Measurements from ENCODE around the gene ZFX. TPM values are rescaled to one million over a fixed set of nuclear protein-coding genes. Genes with fewer than 3 reads are reported as not detected.

ZFX gene
- total and polyA plus RNA-seq, 7 experiments from 2014 or later, result 38.1 to 68.2 (median 58.1) TPM

DNA sequence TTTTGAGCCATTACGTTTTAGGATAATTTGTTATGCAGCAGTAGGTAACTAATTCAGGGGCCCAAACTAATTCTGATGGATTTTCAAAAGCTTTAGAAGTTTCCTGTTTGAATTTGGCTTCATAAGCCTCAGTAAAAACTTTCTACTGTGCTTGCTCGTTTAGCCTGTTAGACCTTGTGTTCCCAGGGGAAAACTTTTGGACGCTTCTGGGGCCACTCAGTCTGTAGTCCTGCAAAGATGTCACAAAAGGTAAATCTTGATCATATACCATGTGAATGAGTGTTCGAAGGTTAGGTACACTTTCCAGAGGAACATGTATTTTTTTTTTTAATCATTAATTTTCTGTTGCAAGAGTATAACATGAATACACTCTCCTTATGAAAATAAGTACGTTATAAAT lies 93.7 kb downstream of the ZFX start:
- no peaks in the 10 kb centered on the region for H3K36me3 Mint-ChIP-seq

DNA sequence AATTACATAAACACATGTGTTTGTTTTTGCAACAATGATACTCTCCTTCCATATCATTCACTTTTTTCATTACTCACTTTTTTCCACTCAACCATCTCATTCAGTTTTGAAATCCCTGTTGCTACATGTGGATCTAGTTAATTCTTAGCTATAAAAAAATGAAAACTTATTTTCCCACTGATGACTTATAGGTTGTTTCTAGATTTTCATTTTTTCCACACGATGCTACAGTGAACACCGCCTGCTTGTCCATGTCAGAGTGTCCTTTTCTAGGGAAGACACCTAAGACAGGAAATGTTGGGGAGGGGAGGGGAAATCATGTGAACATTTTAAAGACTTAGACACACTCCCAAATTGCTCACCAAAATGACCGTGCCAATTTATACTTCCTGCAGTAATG lies 94.2 kb downstream of the ZFX start:
- Histone ChIP-seq H3K36me3 (ENCODE audit: control insufficient read depth in 2 of 3, insufficient read depth in 3 of 3, low read length in 3 of 3) (no peaks in the 10 kb centered on the region), H3K27ac (ENCODE audit: low read depth, low read length) (no peak overlapping the region), H3K4me3 (ENCODE audit: low read length) (no peak overlapping the region), H3K4me1 (ENCODE audit: control insufficient read depth in 2 of 2, insufficient read depth in 2 of 2, low read length in 2 of 2) (no peaks in the 10 kb centered on the region), H3K27me3 (ENCODE audit: control insufficient read depth in 2 of 2, insufficient read depth in 2 of 2, low read length in 2 of 2) (no peaks in the 10 kb centered on the region), H3K9me3 (ENCODE audit: control insufficient read depth in 2 of 3, low read length in 3 of 3) (no peaks in the 10 kb centered on the region)
- Mint-ChIP-seq H3K27ac (no peak overlapping the region), H3K27me3 (peaks cover 0 to 4% (median 0%) of the 10 kb centered on the region in 5 donors), H3K4me1 (no peaks in the 10 kb centered on the region), H3K36me3 (no peaks in the 10 kb centered on the region), H3K4me3 (no peak overlapping the region), H3K9me3 (no peaks in the 10 kb centered on the region)
- CTCF ChIA-PET, result interaction anchor here (0.7 kb wide), 1 partner anchor 256 kb away, joined by 5 read pairs; no protein-coding TSS in a partner anchor
- POLR2A ChIA-PET, result interaction anchor here (1.1 kb wide), 1 partner anchor 190 kb away, joined by 3 read pairs; no protein-coding TSS in a partner anchor
- DNase-seq, result no peak
- intact Hi-C loops (cut with micrococcal nuclease), result no loop called here
- no peak for ATAC-seq

More for the DNA sequence above, 93.7 kb downstream of the ZFX start:
- Histone ChIP-seq H3K9me3 (ENCODE audit: control insufficient read depth in 2 of 3, low read length in 3 of 3) (no peaks in the 10 kb centered on the region), H3K4me1 (ENCODE audit: control insufficient read depth in 2 of 2, insufficient read depth in 2 of 2, low read length in 2 of 2) (no peaks in the 10 kb centered on the region), H3K36me3 (ENCODE audit: control insufficient read depth in 2 of 3, insufficient read depth in 3 of 3, low read length in 3 of 3) (no peaks in the 10 kb centered on the region), H3K27me3 (ENCODE audit: control insufficient read depth in 2 of 2, insufficient read depth in 2 of 2, low read length in 2 of 2) (no peaks in the 10 kb centered on the region), H3K4me3 (ENCODE audit: low read length) (no peak overlapping the region), H3K27ac (ENCODE audit: low read depth, low read length) (no peak overlapping the region)
- ChIA-PET CTCF (interaction anchor here (0.7 kb wide), 1 partner anchor 343 kb away, joined by 3 read pairs; no protein-coding TSS in a partner anchor), POLR2A (interaction anchor here (1.1 kb wide), 1 partner anchor 189 kb away, joined by 3 read pairs; no protein-coding TSS in a partner anchor)
- DNase-seq (no peak), ATAC-seq (no peak)
- no peak overlapping the region for H3K4me3 Mint-ChIP-seq
- H3K27ac Mint-ChIP-seq, result no peak overlapping the region
- peaks cover 0 to 1% (median 0%) of the 10 kb centered on the region in 11 donors for H3K9me3 Mint-ChIP-seq
- intact Hi-C loops (cut with micrococcal nuclease), result no loop called here
- peaks cover 0 to 4% (median 0%) of the 10 kb centered on the region in 5 donors for H3K27me3 Mint-ChIP-seq
- no peaks in the 10 kb centered on the region for H3K4me1 Mint-ChIP-seq

DNA sequence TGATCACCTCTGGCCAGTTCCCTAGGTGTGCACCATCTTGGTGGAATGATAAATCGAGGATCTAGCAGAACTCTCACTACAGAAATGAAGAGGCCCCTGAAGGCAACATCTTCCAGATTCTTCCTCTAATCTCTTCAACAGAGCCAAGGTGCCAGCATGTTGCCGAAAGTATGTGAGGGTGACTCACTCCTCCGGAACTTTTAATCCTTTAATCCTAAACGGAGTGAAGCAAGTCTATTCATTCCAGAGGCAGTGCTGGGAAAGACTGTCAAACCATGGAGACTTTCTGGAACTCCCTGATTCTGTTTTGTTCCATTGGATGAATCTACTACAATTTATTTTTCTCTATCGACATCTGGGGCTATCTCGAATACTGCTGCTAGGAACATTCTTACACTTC lies 95.7 kb downstream of the ZFX start:
- no peaks in the 10 kb centered on the region for H3K36me3 Mint-ChIP-seq

DNA sequence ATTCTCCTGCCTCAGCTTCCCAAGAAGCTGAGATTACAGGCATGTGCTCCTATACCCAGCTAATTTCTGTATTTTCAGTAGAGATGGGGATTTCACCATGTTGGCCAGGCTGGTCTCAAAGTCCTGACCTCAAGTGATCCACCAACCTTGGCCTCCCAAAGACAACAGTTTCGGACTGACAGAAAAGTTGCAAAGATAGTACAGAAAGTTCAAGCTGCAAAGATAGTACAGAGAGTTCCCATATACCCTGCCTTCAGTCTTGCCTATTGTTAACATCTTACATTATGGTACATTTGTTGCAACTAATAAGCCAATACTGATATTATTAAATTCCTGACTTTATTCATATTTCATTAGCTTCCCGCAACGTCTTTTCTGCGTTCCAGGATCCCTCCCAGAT lies 98.5 kb downstream of the ZFX start:
- H3K27me3 Mint-ChIP-seq, result peaks cover 0 to 6% (median 0%) of the 10 kb centered on the region in 5 donors
- Histone ChIP-seq H3K36me3 (ENCODE audit: control insufficient read depth in 2 of 3, insufficient read depth in 3 of 3, low read length in 3 of 3) (no peaks in the 10 kb centered on the region), H3K4me3 (ENCODE audit: low read length) (no peak overlapping the region), H3K4me1 (ENCODE audit: control insufficient read depth in 2 of 2, insufficient read depth in 2 of 2, low read length in 2 of 2) (no peaks in the 10 kb centered on the region), H3K27ac (ENCODE audit: low read depth, low read length) (no peak overlapping the region), H3K27me3 (ENCODE audit: control insufficient read depth in 2 of 2, insufficient read depth in 2 of 2, low read length in 2 of 2) (no peaks in the 10 kb centered on the region), H3K9me3 (ENCODE audit: control insufficient read depth in 2 of 3, low read length in 3 of 3) (no peaks in the 10 kb centered on the region)
- no peaks in the 10 kb centered on the region for H3K4me1 Mint-ChIP-seq
- no peak overlapping the region for H3K27ac Mint-ChIP-seq
- peaks cover 0 to 5% (median 0%) of the 10 kb centered on the region in 5 donors for H3K36me3 Mint-ChIP-seq
- ChIA-PET POLR2A (no interaction called here), CTCF (no interaction called here)
- H3K4me3 Mint-ChIP-seq, result no peak overlapping the region
- intact Hi-C loops (cut with micrococcal nuclease), result no loop called here
- DNase-seq (no peak), ATAC-seq (no peak)
- H3K9me3 Mint-ChIP-seq, result no peaks in the 10 kb centered on the region

More for the DNA sequence above, 95.7 kb downstream of the ZFX start:
- intact Hi-C loops (cut with micrococcal nuclease), result no loop called here
- no peaks in the 10 kb centered on the region for H3K4me1 Mint-ChIP-seq
- no peak overlapping the region for H3K4me3 Mint-ChIP-seq
- Histone ChIP-seq H3K4me1 (ENCODE audit: control insufficient read depth in 2 of 2, insufficient read depth in 2 of 2, low read length in 2 of 2) (no peaks in the 10 kb centered on the region), H3K27me3 (ENCODE audit: control insufficient read depth in 2 of 2, insufficient read depth in 2 of 2, low read length in 2 of 2) (no peaks in the 10 kb centered on the region), H3K36me3 (ENCODE audit: control insufficient read depth in 2 of 3, insufficient read depth in 3 of 3, low read length in 3 of 3) (no peaks in the 10 kb centered on the region), H3K4me3 (ENCODE audit: low read length) (no peak overlapping the region), H3K9me3 (ENCODE audit: control insufficient read depth in 2 of 3, low read length in 3 of 3) (no peaks in the 10 kb centered on the region), H3K27ac (ENCODE audit: low read depth, low read length) (no peak overlapping the region)
- DNase-seq, result no peak
- no peak for ATAC-seq
- H3K27me3 Mint-ChIP-seq, result peaks cover 0 to 4% (median 0%) of the 10 kb centered on the region in 5 donors
- H3K9me3 Mint-ChIP-seq, result no peaks in the 10 kb centered on the region
- POLR2A ChIA-PET, result no interaction called here
- CTCF ChIA-PET, result no interaction called here
- H3K27ac Mint-ChIP-seq, result no peak overlapping the region

DNA sequence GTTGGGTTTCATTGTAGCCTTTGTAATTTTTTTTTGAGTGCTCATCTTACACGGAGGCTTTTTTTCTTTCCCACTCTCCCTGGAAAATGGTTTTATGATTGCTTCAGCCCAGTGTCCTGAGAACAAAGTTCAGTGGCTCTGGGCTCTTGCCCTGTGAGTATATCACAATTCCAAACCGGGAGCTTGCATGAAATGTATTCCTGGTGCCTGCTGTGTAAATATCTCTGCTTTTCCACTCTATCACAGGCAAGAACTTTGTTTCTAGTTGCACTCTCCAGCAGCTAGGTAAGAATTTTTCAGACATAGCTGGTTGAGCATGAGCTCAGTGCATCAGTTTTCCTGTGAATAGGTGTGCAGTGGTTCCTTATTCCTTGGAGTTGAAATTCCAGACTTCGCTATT lies 103.5 kb downstream of the ZFX start:
- intact Hi-C loops (cut with micrococcal nuclease), result no loop called here
- CTCF ChIA-PET, result no interaction called here
- Histone ChIP-seq H3K9me3 (ENCODE audit: control insufficient read depth in 2 of 3, low read length in 3 of 3) (no peaks in the 10 kb centered on the region), H3K27ac (ENCODE audit: low read depth, low read length) (no peak overlapping the region), H3K27me3 (ENCODE audit: control insufficient read depth in 2 of 2, insufficient read depth in 2 of 2, low read length in 2 of 2) (no peaks in the 10 kb centered on the region), H3K36me3 (ENCODE audit: control insufficient read depth in 2 of 3, insufficient read depth in 3 of 3, low read length in 3 of 3) (no peaks in the 10 kb centered on the region), H3K4me3 (ENCODE audit: low read length) (no peak overlapping the region), H3K4me1 (ENCODE audit: control insufficient read depth in 2 of 2, insufficient read depth in 2 of 2, low read length in 2 of 2) (no peaks in the 10 kb centered on the region)
- DNase-seq (no peak), ATAC-seq (no peak)
- Mint-ChIP-seq H3K36me3 (peaks cover 0 to 5% (median 0%) of the 10 kb centered on the region in 5 donors), H3K27ac (no peak overlapping the region), H3K4me3 (no peak overlapping the region), H3K4me1 (no peaks in the 10 kb centered on the region), H3K9me3 (peaks cover 0 to 2% (median 0%) of the 10 kb centered on the region in 11 donors), H3K27me3 (peaks cover 0 to 4% (median 0%) of the 10 kb centered on the region in 5 donors)
- POLR2A ChIA-PET, result no interaction called here

DNA sequence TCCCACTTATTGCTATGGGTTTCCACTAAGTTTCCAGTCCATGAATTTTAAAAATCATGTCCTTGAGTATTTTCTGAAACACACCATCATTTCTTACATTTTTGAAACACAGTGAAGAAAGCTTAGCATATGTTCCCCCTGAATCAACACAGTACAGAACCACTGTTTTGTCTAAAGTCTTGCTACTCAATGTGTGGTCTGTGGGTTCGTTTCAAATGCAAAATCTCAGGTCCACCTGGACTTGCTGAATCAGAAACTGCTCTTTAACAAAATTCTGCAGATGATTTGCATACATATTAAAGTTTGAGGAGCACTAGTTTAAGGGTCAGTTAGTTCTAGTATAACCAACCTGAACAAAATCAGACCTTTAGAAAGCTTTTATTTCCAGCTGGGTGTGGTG lies 103.9 kb downstream of the ZFX start:
- peaks cover 0 to 4% (median 0%) of the 10 kb centered on the region in 5 donors for H3K27me3 Mint-ChIP-seq
- intact Hi-C loops (cut with micrococcal nuclease), result no loop called here
- no peak overlapping the region for H3K27ac ChIP-seq (ENCODE audit: low read depth, low read length)

DNA sequence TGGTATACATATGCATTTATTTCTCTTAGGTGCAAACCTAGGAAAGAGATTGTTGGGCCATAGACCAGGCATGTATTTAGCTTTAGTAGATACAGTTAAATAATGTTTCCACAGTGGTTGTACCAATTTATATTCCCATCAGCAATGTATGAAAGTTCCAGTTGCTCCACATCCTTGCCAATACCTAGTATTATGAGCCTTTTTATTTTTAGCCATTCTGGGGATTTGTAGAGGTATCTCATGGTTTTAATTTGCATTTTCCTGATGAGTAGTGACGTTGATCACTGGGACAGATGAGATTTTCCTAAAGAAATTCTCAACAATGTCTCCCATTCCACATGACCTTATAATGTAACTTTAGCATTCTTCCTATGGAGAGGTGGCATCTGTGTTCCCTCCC lies 107.5 kb downstream of the ZFX start:
- peaks cover 0 to 2% (median 0%) of the 10 kb centered on the region in 5 donors for H3K27me3 Mint-ChIP-seq
- H3K9me3 Mint-ChIP-seq, result peaks cover 0 to 2% (median 0%) of the 10 kb centered on the region in 11 donors
- ChIA-PET CTCF (no interaction called here), POLR2A (no interaction called here)
- H3K4me1 ChIP-seq (ENCODE audit: control insufficient read depth in 2 of 2, insufficient read depth in 2 of 2, low read length in 2 of 2), result no peaks in the 10 kb centered on the region
- DNase-seq, result no peak
- H3K27ac Mint-ChIP-seq, result no peak overlapping the region
- H3K4me3 Mint-ChIP-seq, result no peak overlapping the region
- ATAC-seq, result no peak
- H3K36me3 ChIP-seq (ENCODE audit: control insufficient read depth in 2 of 3, insufficient read depth in 3 of 3, low read length in 3 of 3), result no peaks in the 10 kb centered on the region
- H3K36me3 Mint-ChIP-seq, result no peaks in the 10 kb centered on the region
- intact Hi-C loops (cut with micrococcal nuclease), result loop anchor here in 1 of 2 donors (5.0 kb wide), 1 partner anchor 240 kb away; no protein-coding TSS in a partner anchor
- no peak overlapping the region for H3K27ac ChIP-seq (ENCODE audit: low read depth, low read length)
- no peaks in the 10 kb centered on the region for H3K27me3 ChIP-seq (ENCODE audit: control insufficient read depth in 2 of 2, insufficient read depth in 2 of 2, low read length in 2 of 2)
- H3K4me1 Mint-ChIP-seq, result peaks cover 7 to 14% (median 10%) of the 10 kb centered on the region in 7 donors
- no peak overlapping the region for H3K4me3 ChIP-seq (ENCODE audit: low read length)
- H3K9me3 ChIP-seq (ENCODE audit: control insufficient read depth in 2 of 3, low read length in 3 of 3), result no peaks in the 10 kb centered on the region

More for the DNA sequence above, 103.9 kb downstream of the ZFX start:
- no peak overlapping the region for H3K4me3 ChIP-seq (ENCODE audit: low read length)
- CTCF ChIA-PET, result no interaction called here
- H3K36me3 ChIP-seq (ENCODE audit: control insufficient read depth in 2 of 3, insufficient read depth in 3 of 3, low read length in 3 of 3), result no peaks in the 10 kb centered on the region
- H3K4me1 Mint-ChIP-seq, result no peaks in the 10 kb centered on the region
- H3K27ac Mint-ChIP-seq, result no peak overlapping the region
- ATAC-seq, result no peak
- no peak for DNase-seq
- H3K27me3 ChIP-seq (ENCODE audit: control insufficient read depth in 2 of 2, insufficient read depth in 2 of 2, low read length in 2 of 2), result no peaks in the 10 kb centered on the region
- no peaks in the 10 kb centered on the region for H3K4me1 ChIP-seq (ENCODE audit: control insufficient read depth in 2 of 2, insufficient read depth in 2 of 2, low read length in 2 of 2)
- H3K36me3 Mint-ChIP-seq, result peaks cover 0 to 5% (median 0%) of the 10 kb centered on the region in 5 donors
- no peak overlapping the region for H3K4me3 Mint-ChIP-seq
- POLR2A ChIA-PET, result no interaction called here
- H3K9me3 ChIP-seq (ENCODE audit: control insufficient read depth in 2 of 3, low read length in 3 of 3), result no peaks in the 10 kb centered on the region
- peaks cover 0 to 2% (median 0%) of the 10 kb centered on the region in 11 donors for H3K9me3 Mint-ChIP-seq
